Measurements from ENCODE around the gene PDLIM5. TPM values are rescaled to one million over a fixed set of nuclear protein-coding genes. Genes with fewer than 3 reads are reported as not detected.

PDLIM5 gene
- total and polyA plus RNA-seq, 2 of the 8 experiments (the other 6 are each of a cell fraction or from before 2014, with no cell fraction given): 37.3 to 62.1 TPM

DNA sequence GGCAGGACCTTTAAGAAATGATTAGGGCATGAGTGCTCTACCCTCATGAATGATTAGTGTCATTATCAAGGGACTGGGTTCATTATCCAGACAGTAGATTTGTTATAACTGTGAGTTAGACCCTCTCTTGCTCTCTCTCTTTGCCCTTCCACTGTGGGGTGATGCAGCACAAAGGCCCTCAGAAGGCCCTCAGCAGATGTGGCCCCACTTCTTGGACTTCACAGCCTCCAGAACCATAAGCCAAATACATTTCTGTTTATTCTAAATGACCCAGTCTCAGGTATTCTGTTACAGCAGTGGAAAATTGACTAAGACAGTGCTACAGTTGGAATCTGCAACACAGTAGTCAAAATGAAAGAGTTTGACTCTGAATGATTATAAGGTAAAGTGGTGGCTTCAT is 17.2 kb upstream of the PDLIM5 start:
- no peak for FAIRE-seq
- no peak for DNase-seq (ENCODE audit: low read depth in 1 of 2, low spot score in 2 of 2)

More for the DNA sequence above, 17.2 kb upstream of the PDLIM5 start:
- H4K91ac ChIP-seq (replicated peaks; ENCODE audit: insufficient read length, low read length): no peak overlapping the region
- TF ChIP-seq CBX8 (IDR thresholded peaks at IDR 0.05; ENCODE audit: borderline replicate concordance, low read depth, low read length) (no peak), SRF (IDR thresholded peaks at IDR 0.05; ENCODE audit: low read depth, low read length) (no peak), FOSL1 (IDR thresholded peaks at IDR 0.05; ENCODE audit: insufficient read depth, low read depth, low read length) (no peak), POLR2A (IDR thresholded peaks at IDR 0.05; ENCODE audit: control extremely low read depth in 1 of 2, low read depth in 2 of 2, low read length in 2 of 2) (no peak), ATF3 (IDR thresholded peaks at IDR 0.05; ENCODE audit: insufficient read depth, low read depth, low read length) (no peak)
- no peak overlapping the region for H3K14ac ChIP-seq (ENCODE audit: insufficient read length)
- H3K27me3 ChIP-seq (replicated peaks in 1 of 4; ENCODE audit: control insufficient read depth in 3 of 4, extremely low read depth in 1 of 4, insufficient read depth in 3 of 4, low read length in 3 of 4): no peaks in the 10 kb centered on the region
- no peak overlapping the region for H2BK12ac ChIP-seq (ENCODE audit: low read depth, low read length)
- H3K9me3 ChIP-seq (ENCODE audit: insufficient read depth in 2 of 2, low read depth in 1 of 2, low read length in 1 of 2): no peaks in the 10 kb centered on the region
- H2AK5ac ChIP-seq (ENCODE audit: low read depth, low read length): no peak overlapping the region
- H2BK20ac ChIP-seq (ENCODE audit: low read length): no peak overlapping the region
- no peak overlapping the region for H3K27ac ChIP-seq (ENCODE audit: low read depth, low read length)
- no peaks in the 10 kb centered on the region for H3K79me2 ChIP-seq (ENCODE audit: control insufficient read depth in 1 of 2, insufficient read depth in 2 of 2, low read length in 2 of 2)
- no peak overlapping the region for H3K4me2 ChIP-seq (ENCODE audit: insufficient read depth in 1 of 2, low read depth in 2 of 2, low read length in 2 of 2)
- no peak overlapping the region for H2AFZ ChIP-seq (ENCODE audit: low read length)
- H3K23me2 ChIP-seq (ENCODE audit: low read depth, low read length): no peaks in the 10 kb centered on the region
- H3K9ac ChIP-seq (replicated peaks in 1 of 4; ENCODE audit: extremely low read depth in 1 of 4, low read depth in 3 of 4, low read length in 3 of 4): no peak overlapping the region
- ChIA-PET POLR2A (ENCODE audit: partially characterized antibody) (no interaction called here), CTCF (ENCODE audit: partially characterized antibody) (no interaction called here)
- H3K4me1 ChIP-seq (replicated peaks in 1 of 4; ENCODE audit: control insufficient read depth in 3 of 4, insufficient read depth in 4 of 4, low read length in 3 of 4): no peaks in the 10 kb centered on the region
- H3K56ac ChIP-seq (replicated peaks; ENCODE audit: insufficient read length, low read depth, low read length): no peak overlapping the region
- no peak overlapping the region for H2BK5ac ChIP-seq (ENCODE audit: low read depth, low read length)
- H4K20me1 ChIP-seq (replicated peaks in 1 of 2; ENCODE audit: control insufficient read depth in 1 of 2, insufficient read depth in 2 of 2, low read length in 2 of 2): no peaks in the 10 kb centered on the region
- no peak overlapping the region for H3K18ac ChIP-seq (ENCODE audit: extremely low read depth, low read length)
- no peak overlapping the region for H2BK15ac ChIP-seq (ENCODE audit: low read length)
- H2BK120ac ChIP-seq (replicated peaks; ENCODE audit: low read depth, low read length): no peak overlapping the region
- H4K8ac ChIP-seq (ENCODE audit: extremely low read depth, insufficient read depth, low read length): no peak overlapping the region
- no peaks in the 10 kb centered on the region for H3K79me1 ChIP-seq (ENCODE audit: low read depth, low read length)
- H3K4me3 ChIP-seq (ENCODE audit: extremely low read depth in 1 of 4, insufficient read depth in 2 of 4, low read depth in 3 of 4, low read length in 4 of 4): no peak overlapping the region
- H4K5ac ChIP-seq (ENCODE audit: insufficient read length, low read depth, low read length): no peak overlapping the region
- no peak overlapping the region for H3K23ac ChIP-seq (ENCODE audit: insufficient read length)
- H3K36me3 ChIP-seq (ENCODE audit: control insufficient read depth in 2 of 4, insufficient read depth in 4 of 4, low read length in 3 of 4): no peaks in the 10 kb centered on the region
- no peak overlapping the region for H3K4ac ChIP-seq (replicated peaks; ENCODE audit: insufficient read length, low read depth, low read length)

Data from H1 (cell line).